ENCODE data around the gene SORCS2. TPM values are rescaled to one million over a fixed set of nuclear protein-coding genes. Genes with fewer than 3 reads are reported as not detected.

The SORCS2 gene
- total RNA-seq, 4 donors from 2014 or later = 0.48 to 1.8 (median 0.68) TPM; not detected in 1

- no peak for TF ChIP-seq EP300 (IDR thresholded peaks at IDR 0.05; ENCODE audit: low read depth)
- no peak for TF ChIP-seq POLR2A (IDR thresholded peaks at IDR 0.05)
- no peak for TF ChIP-seq POLR2AphosphoS5 (IDR thresholded peaks at IDR 0.05)
- TF ChIP-seq CTCF (IDR thresholded peaks at IDR 0.05) = no peak
- H3K36me3 ChIP-seq = no peaks in the 10 kb centered on the region
- WGBS, 2 donors (ENCODE audit: low coverage in 1 of 2) = 57% methylated on average over 7 of the region's 8 CpGs; no CpG with 5 or more reads in 1 of the 2 donors
- H3K27ac ChIP-seq = no peak overlapping the region
- H3K27me3 ChIP-seq = no peaks in the 10 kb centered on the region
- no peak overlapping the region for H3K4me3 ChIP-seq
- in situ Hi-C loops (cut with MboI; ENCODE audit: low pct_ligation_motif_present in 1 of 4, low pct_unique_long_range_greater_than_20kb in 1 of 4, low sequenced_read_pairs in 3 of 4) (no loop called here), intact Hi-C loops (cut with DNase I; ENCODE audit: low total_unique reads) (no loop called here)
- no peaks in the 10 kb centered on the region for H3K9me3 ChIP-seq
- H3K4me1 ChIP-seq = peaks cover 0 to 2% (median 0%) of the 10 kb centered on the region in 4 donors
- no peak for DNase-seq
These were observed 459.2 kb downstream of the SORCS2 start for GRCh38 chr4:7651461-7651921.

- 63 to 94% methylated on average over 3 to 8 of the region's 8 CpGs for WGBS, 2 donors (ENCODE audit: low coverage in 1 of 2)
- in situ Hi-C loops (cut with MboI; ENCODE audit: low pct_ligation_motif_present in 1 of 4, low pct_unique_long_range_greater_than_20kb in 1 of 4, low sequenced_read_pairs in 3 of 4) (no loop called here), intact Hi-C loops (cut with DNase I; ENCODE audit: low total_unique reads) (no loop called here)
- no peaks in the 10 kb centered on the region for H3K9me3 ChIP-seq
- peaks cover 0 to 2% (median 0%) of the 10 kb centered on the region in 4 donors for H3K4me1 ChIP-seq
- no peaks in the 10 kb centered on the region for H3K36me3 ChIP-seq
- DNase-seq = no peak
- H3K27ac ChIP-seq = no peak overlapping the region
- TF ChIP-seq POLR2AphosphoS5 (IDR thresholded peaks at IDR 0.05) = no peak
- no peak for TF ChIP-seq POLR2A (IDR thresholded peaks at IDR 0.05)
- no peak for TF ChIP-seq CTCF (IDR thresholded peaks at IDR 0.05)
- no peak for TF ChIP-seq EP300 (IDR thresholded peaks at IDR 0.05; ENCODE audit: low read depth)
- H3K27me3 ChIP-seq = no peaks in the 10 kb centered on the region
- H3K4me3 ChIP-seq = no peak overlapping the region
These were observed 459.7 kb downstream of the SORCS2 start for GRCh38 chr4:7652006-7652405.

GRCh38 chr4:7652451-7652881, 460.1 kb downstream of the SORCS2 start:
- TF ChIP-seq EP300 (IDR thresholded peaks at IDR 0.05; ENCODE audit: low read depth) (no peak), POLR2AphosphoS5 (IDR thresholded peaks at IDR 0.05) (no peak), CTCF (IDR thresholded peaks at IDR 0.05) (no peak), POLR2A (IDR thresholded peaks at IDR 0.05) (no peak)
- in situ Hi-C loops (cut with MboI; ENCODE audit: low pct_ligation_motif_present in 1 of 4, low pct_unique_long_range_greater_than_20kb in 1 of 4, low sequenced_read_pairs in 3 of 4) (no loop called here), intact Hi-C loops (cut with DNase I; ENCODE audit: low total_unique reads) (no loop called here)
- H3K9me3 ChIP-seq = no peaks in the 10 kb centered on the region
- no peak overlapping the region for H3K27ac ChIP-seq
- H3K4me1 ChIP-seq = peaks cover 0 to 2% (median 0%) of the 10 kb centered on the region in 4 donors
- no peaks in the 10 kb centered on the region for H3K27me3 ChIP-seq
- no peak for DNase-seq
- H3K4me3 ChIP-seq = no peak overlapping the region
- H3K36me3 ChIP-seq = no peaks in the 10 kb centered on the region
- WGBS, 2 donors (ENCODE audit: low coverage in 1 of 2) = 70 to 100% methylated on average over 3 to 8 of the region's 8 CpGs

GRCh38 chr4:7652906-7653305, 460.6 kb downstream of the SORCS2 start:
- intact Hi-C loops (cut with DNase I; ENCODE audit: low total_unique reads) (no loop called here), in situ Hi-C loops (cut with MboI; ENCODE audit: low pct_ligation_motif_present in 1 of 4, low pct_unique_long_range_greater_than_20kb in 1 of 4, low sequenced_read_pairs in 3 of 4) (no loop called here)
- no peak overlapping the region for H3K27ac ChIP-seq
- no peaks in the 10 kb centered on the region for H3K27me3 ChIP-seq
- H3K4me3 ChIP-seq = no peak overlapping the region
- peaks cover 0 to 2% (median 0%) of the 10 kb centered on the region in 4 donors for H3K4me1 ChIP-seq
- no peaks in the 10 kb centered on the region for H3K9me3 ChIP-seq
- TF ChIP-seq POLR2A (IDR thresholded peaks at IDR 0.05) (no peak), EP300 (IDR thresholded peaks at IDR 0.05; ENCODE audit: low read depth) (no peak), CTCF (IDR thresholded peaks at IDR 0.05) (no peak)
- H3K36me3 ChIP-seq = no peaks in the 10 kb centered on the region
- no peak for DNase-seq
- 69 to 83% methylated on average over 1 to 3 of the region's 3 CpGs for WGBS, 2 donors (ENCODE audit: low coverage in 1 of 2)
